ENCODE data around the gene SUV39H2.

DNA sequence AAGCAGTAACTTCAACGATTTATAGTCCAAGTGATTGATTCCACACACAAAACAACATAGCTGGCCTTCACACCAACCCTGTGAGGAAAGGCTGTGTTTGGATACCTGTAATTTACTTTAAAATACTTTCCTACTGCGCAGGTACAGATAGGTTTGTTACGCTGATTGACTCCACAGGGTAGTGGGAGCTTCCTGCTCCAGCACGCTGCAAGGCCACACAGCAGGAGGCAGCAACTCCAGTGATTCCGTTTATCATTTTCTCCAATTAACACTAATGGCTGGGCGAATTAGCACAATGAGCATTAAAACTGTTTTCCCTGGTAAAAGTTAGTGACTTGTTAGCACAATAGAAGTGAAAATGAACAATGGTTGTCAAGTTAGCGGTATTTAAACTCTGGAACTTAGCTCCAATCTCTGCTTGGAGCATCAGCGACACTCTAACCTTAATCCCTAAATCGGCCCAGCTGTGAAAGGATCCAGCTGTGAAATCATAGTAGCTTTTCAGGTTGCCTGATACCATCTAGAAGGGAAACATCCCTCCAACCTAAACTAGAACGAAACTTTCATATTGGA is 74.3 kb downstream of the SUV39H2 start:
- TF ChIP-seq POLR2A (IDR thresholded peaks at IDR 0.05): no peak
- TF ChIP-seq, protein P1, sequence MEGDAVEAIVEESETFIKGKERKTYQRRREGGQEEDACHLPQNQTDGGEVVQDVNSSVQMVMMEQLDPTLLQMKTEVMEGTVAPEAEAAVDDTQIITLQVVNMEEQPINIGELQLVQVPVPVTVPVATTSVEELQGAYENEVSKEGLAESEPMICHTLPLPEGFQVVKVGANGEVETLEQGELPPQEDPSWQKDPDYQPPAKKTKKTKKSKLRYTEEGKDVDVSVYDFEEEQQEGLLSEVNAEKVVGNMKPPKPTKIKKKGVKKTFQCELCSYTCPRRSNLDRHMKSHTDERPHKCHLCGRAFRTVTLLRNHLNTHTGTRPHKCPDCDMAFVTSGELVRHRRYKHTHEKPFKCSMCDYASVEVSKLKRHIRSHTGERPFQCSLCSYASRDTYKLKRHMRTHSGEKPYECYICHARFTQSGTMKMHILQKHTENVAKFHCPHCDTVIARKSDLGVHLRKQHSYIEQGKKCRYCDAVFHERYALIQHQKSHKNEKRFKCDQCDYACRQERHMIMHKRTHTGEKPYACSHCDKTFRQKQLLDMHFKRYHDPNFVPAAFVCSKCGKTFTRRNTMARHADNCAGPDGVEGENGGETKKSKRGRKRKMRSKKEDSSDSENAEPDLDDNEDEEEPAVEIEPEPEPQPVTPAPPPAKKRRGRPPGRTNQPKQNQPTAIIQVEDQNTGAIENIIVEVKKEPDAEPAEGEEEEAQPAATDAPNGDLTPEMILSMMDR (IDR thresholded peaks at IDR 0.05): no peak

Measured in suprapubic skin (tissue), 3 donors.